ENCODE data around the gene ZNF777.

ZNF777 gene

GRCh38 chr7:149476791-149477190 is 15.9 kb upstream of the ZNF777 start:
- no peak for FAIRE-seq

GRCh38 chr7:149475121-149476045 is 14.5 kb upstream of the ZNF777 start:
- FAIRE-seq: no peak

GRCh38 chr7:149474309-149475120 is 13.7 kb upstream of the ZNF777 start:
- no peak for FAIRE-seq

GRCh38 chr7:149473251-149473650 is 12.4 kb upstream of the ZNF777 start:
- no peak for FAIRE-seq

- FAIRE-seq: no peak
Measured at GRCh38 chr7:149471289-149471953, 10.6 kb upstream of the ZNF777 start.

- no peak for FAIRE-seq
Measured at GRCh38 chr7:149469806-149470205, 8.9 kb upstream of the ZNF777 start.

GRCh38 chr7:149468208-149468607 is 7.3 kb upstream of the ZNF777 start:
- no peak for FAIRE-seq

GRCh38 chr7:149467321-149467859 is 6.5 kb upstream of the ZNF777 start:
- no peak for FAIRE-seq

GRCh38 chr7:149466364-149466763 is 5.5 kb upstream of the ZNF777 start:
- no peak for FAIRE-seq

- FAIRE-seq: no peak
Measured at GRCh38 chr7:149463500-149464161, 2.8 kb upstream of the ZNF777 start.

GRCh38 chr7:149462101-149462520 is 1.2 kb upstream of the ZNF777 start:
- FAIRE-seq: no peak

GRCh38 chr7:149459540-149460452 is 1.1 kb downstream of the ZNF777 start:
- no peak for FAIRE-seq

- FAIRE-seq: no peak
Measured at GRCh38 chr7:149459201-149459539, 1.7 kb downstream of the ZNF777 start.

GRCh38 chr7:149458235-149458634 is 2.6 kb downstream of the ZNF777 start:
- FAIRE-seq: no peak

- no peak for FAIRE-seq
Measured at GRCh38 chr7:149457766-149458165, 3.1 kb downstream of the ZNF777 start.

- no peak for FAIRE-seq
Measured at GRCh38 chr7:149456506-149457421, 4.1 kb downstream of the ZNF777 start.

GRCh38 chr7:149455175-149455950 is 5.5 kb downstream of the ZNF777 start:
- FAIRE-seq: no peak

- no peak for FAIRE-seq
Measured at GRCh38 chr7:149454750-149455149, 6.1 kb downstream of the ZNF777 start.

GRCh38 chr7:149454006-149454405 is 6.9 kb downstream of the ZNF777 start:
- no peak for FAIRE-seq

Measured in TTC549 (cell line).